CD4-positive, alpha-beta T cell (primary cell): ENCODE data around the gene KRTAP16-1. TPM values are rescaled to one million over a fixed set of nuclear protein-coding genes. Genes with fewer than 3 reads are reported as not detected.
"Not testable (repeated sequence)": the region's sequence is repeated elsewhere in the genome, so short reads cannot be mapped to it uniquely, and the experiment has no call there.

ENCODE experiments used
- ATAC-seq: fragments of 200-7000 bp; cut with Tn5 transposase; one replicate; pipeline ENCODE4 v1.10.0; 2022; ENCODE audit warnings: mild to moderate bottlenecking; ENCODE audit not compliant: poor library complexity
- CTCF ChIA-PET: fragments of 350-600 bp; sonication (Branson Sonifier 250); formaldehyde crosslinking; loops from one replicate; lab custom pipeline; 2021; ENCODE audit warnings: antibody characterized with exemption, inconsistent platforms; lab: Charles Lee
- POLR2A ChIA-PET: fragments of 350-600 bp; sonication (Branson Sonifier 250); formaldehyde crosslinking; loops from one replicate; lab custom pipeline; 2021; ENCODE audit warnings: antibody characterized with exemption, inconsistent platforms; lab: Charles Lee
- DNase-seq, 14 experiments: peaks; one replicate each; pipeline ENCODE4 v3.0.0-alpha.2; 2013 to 2020; ENCODE audit warnings: mixed read lengths in 2 of 14
- H3K27ac ChIP-seq, 2 donors: one replicate each; pipeline versions ENCODE4 v1.5.1 to v1.7.0; 2013; ENCODE audit warnings: low read length in 2 of 2, low read depth in 1 of 2, mild to moderate bottlenecking in 1 of 2
- H3K27me3 ChIP-seq, 2 experiments: 1 replicate in 1 of 2; 2 replicates in 1 of 2; pipeline versions ENCODE4 v1.6.1 to v1.7.0; 2013; ENCODE audit warnings: low read length in 2 of 2, control low read depth in 1 of 2, mild to moderate bottlenecking in 1 of 2, moderate library complexity in 1 of 2; ENCODE audit not compliant: insufficient read depth in 2 of 2, control insufficient read depth in 1 of 2
- H3K36me3 ChIP-seq: one replicate; pipeline ENCODE4 v1.6.1; 2013; ENCODE audit warnings: low read length, control low read depth; ENCODE audit not compliant: insufficient read depth
- H3K4me1 ChIP-seq: one replicate; pipeline ENCODE4 v1.6.1; 2013; ENCODE audit warnings: low read length, control low read depth; ENCODE audit not compliant: insufficient read depth
- H3K4me3 ChIP-seq: one replicate; pipeline ENCODE4 v1.5.1; 2013; ENCODE audit warnings: mild to moderate bottlenecking, low read length, moderate library complexity
- H3K9me3 ChIP-seq, 2 experiments: 1 replicate in 1 of 2; 2 replicates in 1 of 2; pipeline versions ENCODE4 v1.6.1 to v1.7.0; 2013; ENCODE audit warnings: low read length in 2 of 2, mild to moderate bottlenecking in 2 of 2, control low read depth in 1 of 2, moderate library complexity in 1 of 2; ENCODE audit not compliant: control insufficient read depth in 1 of 2, insufficient read depth in 1 of 2
- H3K27ac Mint-ChIP-seq: one replicate; pipeline ENCODE4 v1.8.0; 2020; ENCODE audit warnings: mixed read lengths
- H3K27me3 Mint-ChIP-seq: one replicate; pipeline ENCODE4 v1.8.0; 2021; ENCODE audit warnings: mixed read lengths
- H3K36me3 Mint-ChIP-seq: one replicate; pipeline ENCODE4 v1.8.0; 2021; ENCODE audit warnings: low read depth, mixed read lengths
- H3K4me1 Mint-ChIP-seq: one replicate; pipeline ENCODE4 v1.8.0; 2021; ENCODE audit warnings: low read depth, mixed read lengths
- H3K4me3 Mint-ChIP-seq: one replicate; pipeline ENCODE4 v1.8.0; 2020; ENCODE audit warnings: mild to moderate bottlenecking, mixed read lengths
- H3K9me3 Mint-ChIP-seq: one replicate; pipeline ENCODE4 v1.8.0; 2020; ENCODE audit warnings: mixed read lengths
- intact Hi-C, 2 experiments: fragments of 100-400 bp; cut with DNase I in 1 of 2; cut with micrococcal nuclease in 1 of 2; formaldehyde crosslinking; loops; one replicate each; pipeline versions ENCODE4 v1.15.1 to v1.9.0; 2023 to 2025; cut with DNase I, micrococcal nuclease
- total RNA-seq, 174 experiments: library from RNA in 2 of 174; stranded (reverse) in 2 of 174; gene quantifications; one replicate each; pipeline ENCODE4 v1.2.3 and lab custom pipeline; 2021 to 2026
- TF ChIP-seq, protein P1 (sequence below): fragments of 200-600 bp; IDR thresholded peaks from one replicate; pipeline ENCODE4 v1.8.0; 2022; ENCODE audit warnings: antibody characterized with exemption, mild to moderate bottlenecking

Gene KRTAP16-1
- total RNA-seq, 2 experiments from 2014 or later: 1.0 to 1.1 TPM

DNA sequence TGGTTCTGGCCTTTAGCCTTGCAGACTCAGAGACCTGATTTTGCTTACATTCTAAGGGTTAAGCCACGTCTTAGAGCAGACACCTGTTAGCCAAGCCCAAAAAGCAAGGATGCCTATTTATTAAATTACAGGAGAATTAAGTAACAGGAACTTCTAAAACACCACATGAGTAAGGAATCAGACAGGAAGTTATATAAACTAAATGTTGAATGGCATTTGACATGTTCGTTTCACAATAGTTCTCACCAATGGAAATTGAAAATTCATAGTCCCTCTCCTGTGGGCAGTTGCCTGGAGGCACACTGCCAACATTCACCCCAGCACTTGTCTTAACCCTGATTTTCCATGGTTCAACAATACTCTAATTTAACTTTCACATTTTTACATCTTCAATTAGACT is 24.6 kb downstream of the KRTAP16-1 start:
- Histone ChIP-seq H3K36me3 (no peaks in the 10 kb centered on the region), H3K27ac (no peak overlapping the region), H3K9me3 (no peaks in the 10 kb centered on the region), H3K4me3 (no peak overlapping the region), H3K4me1 (no peaks in the 10 kb centered on the region), H3K27me3 (no peaks in the 10 kb centered on the region)
- TF ChIP-seq, protein P1, sequence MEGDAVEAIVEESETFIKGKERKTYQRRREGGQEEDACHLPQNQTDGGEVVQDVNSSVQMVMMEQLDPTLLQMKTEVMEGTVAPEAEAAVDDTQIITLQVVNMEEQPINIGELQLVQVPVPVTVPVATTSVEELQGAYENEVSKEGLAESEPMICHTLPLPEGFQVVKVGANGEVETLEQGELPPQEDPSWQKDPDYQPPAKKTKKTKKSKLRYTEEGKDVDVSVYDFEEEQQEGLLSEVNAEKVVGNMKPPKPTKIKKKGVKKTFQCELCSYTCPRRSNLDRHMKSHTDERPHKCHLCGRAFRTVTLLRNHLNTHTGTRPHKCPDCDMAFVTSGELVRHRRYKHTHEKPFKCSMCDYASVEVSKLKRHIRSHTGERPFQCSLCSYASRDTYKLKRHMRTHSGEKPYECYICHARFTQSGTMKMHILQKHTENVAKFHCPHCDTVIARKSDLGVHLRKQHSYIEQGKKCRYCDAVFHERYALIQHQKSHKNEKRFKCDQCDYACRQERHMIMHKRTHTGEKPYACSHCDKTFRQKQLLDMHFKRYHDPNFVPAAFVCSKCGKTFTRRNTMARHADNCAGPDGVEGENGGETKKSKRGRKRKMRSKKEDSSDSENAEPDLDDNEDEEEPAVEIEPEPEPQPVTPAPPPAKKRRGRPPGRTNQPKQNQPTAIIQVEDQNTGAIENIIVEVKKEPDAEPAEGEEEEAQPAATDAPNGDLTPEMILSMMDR: no peak
- H3K4me1 Mint-ChIP-seq: peaks cover 18% of the 10 kb centered on the region
- no peaks in the 10 kb centered on the region for H3K36me3 Mint-ChIP-seq
- H3K27me3 Mint-ChIP-seq: no peaks in the 10 kb centered on the region
- intact Hi-C loops: no loop called here
- no peak overlapping the region for H3K4me3 Mint-ChIP-seq
- H3K27ac Mint-ChIP-seq: peak overlapping the region; percentile 2
- DNase-seq: peak in 1 of 14 experiments; percentile 2
- POLR2A ChIA-PET: interaction anchor here (1.1 kb wide), 1 partner anchor 24 kb away, joined by 4 read pairs; the partner anchor contains the start of gene KRTAP16-1
- CTCF ChIA-PET: no interaction called here
- ATAC-seq: peak; percentile 39
- H3K9me3 Mint-ChIP-seq: peaks cover 6% of the 10 kb centered on the region

DNA sequence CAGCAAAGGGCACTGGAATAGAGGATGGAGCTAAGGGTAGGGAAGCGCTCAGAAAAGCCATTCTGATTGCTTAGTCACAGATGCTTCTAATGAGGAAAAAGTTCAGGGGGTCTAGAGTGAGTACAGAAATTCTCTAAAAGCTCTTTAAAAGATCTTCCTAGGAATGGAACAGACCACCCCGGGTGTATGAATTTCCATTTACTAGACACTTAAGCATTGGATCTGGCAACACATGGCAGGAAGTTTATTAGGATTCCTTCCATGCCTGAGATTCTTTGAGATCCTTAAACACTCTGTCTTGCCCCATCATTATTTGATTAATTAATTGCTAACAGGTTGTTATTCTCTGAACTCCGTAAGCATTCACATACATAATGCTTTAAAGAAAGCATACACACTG is 25.1 kb downstream of the KRTAP16-1 start:
- ChIA-PET CTCF (no interaction called here), POLR2A (interaction anchor here (1.1 kb wide), 1 partner anchor 25 kb away, joined by 4 read pairs; the partner anchor contains the start of gene KRTAP16-1)
- Mint-ChIP-seq H3K9me3 (peaks cover 6% of the 10 kb centered on the region), H3K4me1 (peaks cover 18% of the 10 kb centered on the region), H3K27ac (no peak overlapping the region), H3K4me3 (no peak overlapping the region), H3K27me3 (no peaks in the 10 kb centered on the region), H3K36me3 (no peaks in the 10 kb centered on the region)
- no peaks in the 10 kb centered on the region for H3K36me3 ChIP-seq
- no peaks in the 10 kb centered on the region for H3K4me1 ChIP-seq
- no peak overlapping the region for H3K27ac ChIP-seq
- no peaks in the 10 kb centered on the region for H3K27me3 ChIP-seq
- ATAC-seq (no peak), DNase-seq (peak in 1 of 14 experiments; percentile 0)
- H3K4me3 ChIP-seq: no peak overlapping the region
- TF ChIP-seq, protein P1: no peak
- intact Hi-C loops: no loop called here
- H3K9me3 ChIP-seq: no peaks in the 10 kb centered on the region

DNA sequence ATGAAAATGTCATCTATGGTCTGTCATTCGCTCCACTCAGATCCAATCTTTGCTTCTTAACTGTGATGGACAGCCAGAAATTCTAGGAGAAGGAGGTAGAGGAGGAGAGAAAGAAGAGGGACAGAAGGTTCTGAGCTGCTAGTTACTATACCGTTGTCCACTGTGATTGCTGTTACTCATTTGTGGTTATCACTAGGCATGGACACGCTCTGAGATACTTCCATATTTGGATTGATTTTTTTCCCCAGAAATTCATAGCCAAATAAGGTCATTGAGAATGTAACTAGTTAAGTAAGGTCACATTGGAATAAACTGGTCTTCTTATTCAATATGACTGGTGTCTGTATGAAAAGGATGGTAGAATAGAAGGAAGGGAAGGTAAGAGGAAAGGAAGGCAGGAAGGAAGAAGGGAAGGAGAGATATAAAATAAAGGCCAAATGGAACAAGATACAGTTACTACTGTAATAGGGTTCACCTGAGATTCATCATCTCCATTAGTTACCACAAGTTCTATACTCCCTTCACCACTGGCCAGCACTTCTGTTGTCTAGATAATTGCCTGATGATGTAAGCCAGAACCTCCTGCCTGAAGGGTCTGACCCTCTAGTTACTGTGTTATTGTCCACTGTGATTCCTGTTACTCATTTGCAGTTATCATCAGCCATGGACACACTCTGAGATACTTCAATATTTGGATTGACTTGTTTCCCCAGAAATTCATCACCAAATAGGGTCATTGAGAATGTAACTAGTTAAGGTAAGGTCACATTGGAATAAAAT is 30.7 kb downstream of the KRTAP16-1 start:
- Mint-ChIP-seq H3K4me3 (no peak overlapping the region), H3K4me1 (no peaks in the 10 kb centered on the region), H3K36me3 (no peaks in the 10 kb centered on the region), H3K9me3 (peaks cover 6% of the 10 kb centered on the region), H3K27ac (no peak overlapping the region), H3K27me3 (peaks cover 9% of the 10 kb centered on the region)
- H3K4me1 ChIP-seq: no peaks in the 10 kb centered on the region
- no peaks in the 10 kb centered on the region for H3K36me3 ChIP-seq
- CTCF ChIA-PET: no interaction called here
- ATAC-seq: no peak
- intact Hi-C loops: no loop called here
- TF ChIP-seq, protein P1: no peak
- DNase-seq: no peak
- H3K27ac ChIP-seq: no peak overlapping the region
- H3K9me3 ChIP-seq: no peaks in the 10 kb centered on the region
- H3K4me3 ChIP-seq: no peak overlapping the region
- POLR2A ChIA-PET: no interaction called here
- no peaks in the 10 kb centered on the region for H3K27me3 ChIP-seq

DNA sequence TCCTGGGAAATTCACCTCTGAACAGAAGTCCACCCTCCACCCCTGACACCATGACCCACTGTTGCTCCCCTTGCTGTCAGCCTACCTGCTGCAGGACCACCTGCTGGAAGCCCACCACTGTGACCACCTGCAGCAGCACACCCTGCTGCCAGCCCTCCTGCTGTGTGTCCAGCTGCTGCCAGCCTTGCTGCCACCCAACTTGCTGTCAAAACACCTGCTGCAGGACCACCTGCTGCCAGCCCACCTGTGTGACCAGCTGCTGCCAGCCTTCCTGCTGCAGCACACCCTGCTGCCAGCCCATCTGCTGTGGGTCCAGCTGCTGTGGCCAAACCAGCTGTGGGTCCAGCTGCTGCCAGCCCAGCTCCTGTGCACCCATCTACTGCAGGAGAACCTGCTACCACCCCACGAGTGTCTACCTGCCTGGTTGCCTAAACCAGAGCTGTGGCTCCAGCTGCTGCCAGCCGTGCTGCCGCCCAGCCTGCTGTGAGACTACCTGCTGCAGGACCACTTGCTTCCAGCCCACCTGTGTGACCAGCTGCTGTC is 33.4 kb downstream of the KRTAP16-1 start, which contains the start of gene KRTAP9-7:
Gene KRTAP9-7 (plus strand): TSS at position 51 of the 543 bp plus-strand sequence. CDS start 0 bp downstream, at position 51.
- H3K4me3 Mint-ChIP-seq, H3K27me3 ChIP-seq, H3K27ac Mint-ChIP-seq, ATAC-seq, H3K36me3 ChIP-seq, CTCF ChIA-PET, H3K36me3 Mint-ChIP-seq, H3K9me3 ChIP-seq, H3K9me3 Mint-ChIP-seq, H3K27ac ChIP-seq, H3K4me1 Mint-ChIP-seq, H3K27me3 Mint-ChIP-seq, DNase-seq, H3K4me3 ChIP-seq, H3K4me1 ChIP-seq, intact Hi-C loops, POLR2A ChIA-PET: not testable (repeated sequence)
